Osteocyte (in vitro differentiated cells): ENCODE data around the gene UHMK1. TPM values are rescaled to one million over a fixed set of nuclear protein-coding genes. Genes with fewer than 3 reads are reported as not detected.

Experiments used
- DNase-seq: peaks from one replicate; pipeline ENCODE4 v3.0.0; 2021; ENCODE audit warnings: mixed read lengths; ENCODE audit not compliant: unreplicated experiment; ENCODE audit errors: extremely low spot score
- H3K27ac Mint-ChIP-seq: one replicate; pipeline ENCODE4 v1.8.0; 2021; ENCODE audit warnings: mild to moderate bottlenecking, mixed read lengths; ENCODE audit not compliant: unreplicated experiment
- H3K27me3 Mint-ChIP-seq: one replicate; pipeline ENCODE4 v1.8.0; 2021; ENCODE audit warnings: mixed read lengths; ENCODE audit not compliant: unreplicated experiment
- H3K36me3 Mint-ChIP-seq: one replicate; pipeline ENCODE4 v1.8.0; 2021; ENCODE audit warnings: mixed read lengths; ENCODE audit not compliant: unreplicated experiment
- H3K4me1 Mint-ChIP-seq: one replicate; pipeline ENCODE4 v1.8.0; 2021; ENCODE audit warnings: mixed read lengths; ENCODE audit not compliant: unreplicated experiment
- H3K4me3 Mint-ChIP-seq: one replicate; pipeline ENCODE4 v1.8.0; 2021; ENCODE audit warnings: mild to moderate bottlenecking, moderate library complexity, mixed read lengths; ENCODE audit not compliant: unreplicated experiment
- H3K9me3 Mint-ChIP-seq: one replicate; pipeline ENCODE4 v1.8.0; 2021; ENCODE audit warnings: mixed read lengths; ENCODE audit not compliant: unreplicated experiment
- CTCF ChIP-seq: fragments of 200-600 bp; sonication (generic); IDR thresholded peaks from 2 replicates; pipeline ENCODE4 v1.5.0; 2021; ENCODE audit warnings: antibody characterized with exemption, mild to moderate bottlenecking, moderate library complexity
- total RNA-seq: library from RNA; stranded (reverse); gene quantifications from 2 replicates; pipeline ENCODE4 v1.2.1, GENCODE V29; 2021

Gene UHMK1
- total RNA-seq, 1 donor from 2014 or later: 29.3 TPM

DNA sequence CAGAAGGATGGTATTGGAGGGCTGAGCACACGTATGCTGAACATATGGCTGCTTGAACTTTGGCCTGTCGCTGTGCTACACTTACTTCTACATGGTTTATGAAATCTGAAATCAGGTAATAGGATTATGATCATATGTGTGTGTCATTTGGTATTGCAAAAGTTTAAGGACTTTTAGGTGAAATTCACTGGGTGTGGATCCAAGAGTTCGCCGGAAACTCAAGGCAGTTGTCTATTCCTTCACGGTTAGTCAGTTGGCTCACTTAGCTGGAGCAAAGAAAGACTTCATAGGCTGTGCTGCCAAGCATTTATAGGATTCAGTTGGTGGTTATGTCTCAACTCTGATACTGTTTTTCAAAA, 64.8 kb downstream of the UHMK1 start:
- Mint-ChIP-seq H3K4me1 (peaks cover 44% of the 10 kb centered on the region), H3K36me3 (peaks cover 7% of the 10 kb centered on the region), H3K27ac (peak overlapping the region; percentile 96), H3K9me3 (no peaks in the 10 kb centered on the region), H3K4me3 (peak overlapping the region; percentile 90), H3K27me3 (no peaks in the 10 kb centered on the region)
- no peak for DNase-seq
- TF ChIP-seq CTCF: no peak

DNA sequence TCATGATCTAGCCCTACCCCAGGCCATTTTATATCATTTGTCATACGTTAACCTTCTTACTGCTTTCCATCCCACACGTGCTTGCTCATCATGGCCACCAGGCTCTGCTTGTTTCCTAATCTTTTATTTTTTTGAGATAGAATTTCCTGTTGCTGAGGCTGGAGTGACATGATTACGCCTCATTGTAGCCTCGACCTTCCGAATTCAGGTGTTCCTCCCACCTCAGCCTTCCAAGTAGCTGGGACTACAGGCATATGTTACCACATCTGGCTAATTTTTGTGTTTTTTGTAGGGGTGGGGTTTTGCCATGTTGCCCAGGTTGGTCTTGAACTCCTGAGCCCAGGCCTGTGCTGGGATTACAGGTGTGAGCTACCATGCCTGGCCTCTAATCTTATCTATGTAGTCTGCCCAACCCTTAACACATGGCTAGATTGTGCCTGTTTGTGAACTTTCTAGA, 67.2 kb downstream of the UHMK1 start:
- no peak overlapping the region for H3K27ac Mint-ChIP-seq
- peaks cover 19% of the 10 kb centered on the region for H3K36me3 Mint-ChIP-seq
- DNase-seq: no peak
- no peak for TF ChIP-seq CTCF
- peaks cover 45% of the 10 kb centered on the region for H3K4me1 Mint-ChIP-seq
- H3K4me3 Mint-ChIP-seq: no peak overlapping the region
- no peaks in the 10 kb centered on the region for H3K9me3 Mint-ChIP-seq
- H3K27me3 Mint-ChIP-seq: no peaks in the 10 kb centered on the region

DNA sequence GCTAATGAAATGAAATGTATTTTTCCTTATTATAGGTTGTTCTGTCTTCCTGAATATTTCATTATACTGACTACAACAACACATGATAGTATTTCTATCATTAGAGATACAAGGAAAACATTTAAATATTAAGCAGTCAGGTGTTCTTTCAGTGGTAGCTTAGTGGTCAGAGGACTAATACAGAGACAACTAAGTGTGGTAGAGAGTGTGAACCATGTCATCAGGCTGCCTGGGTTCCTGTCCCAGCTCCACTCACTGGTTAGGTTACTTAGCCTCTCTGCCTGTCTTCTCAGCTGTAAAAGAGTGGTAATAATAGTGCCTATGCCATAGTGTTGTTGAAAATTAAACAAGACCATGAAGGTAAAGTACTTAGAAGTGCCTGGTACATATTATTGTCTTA, 67.8 kb downstream of the UHMK1 start:
- Mint-ChIP-seq H3K9me3 (no peaks in the 10 kb centered on the region), H3K27ac (no peak overlapping the region), H3K36me3 (peaks cover 19% of the 10 kb centered on the region), H3K27me3 (no peaks in the 10 kb centered on the region), H3K4me1 (peaks cover 40% of the 10 kb centered on the region), H3K4me3 (no peak overlapping the region)
- DNase-seq: no peak
- no peak for TF ChIP-seq CTCF

GRCh38 chr1:162566870-162567269, 69.3 kb downstream of the UHMK1 start:
- no peak overlapping the region for H3K4me3 Mint-ChIP-seq
- no peaks in the 10 kb centered on the region for H3K9me3 Mint-ChIP-seq
- peaks cover 19% of the 10 kb centered on the region for H3K36me3 Mint-ChIP-seq
- TF ChIP-seq CTCF: no peak
- peaks cover 33% of the 10 kb centered on the region for H3K4me1 Mint-ChIP-seq
- no peak overlapping the region for H3K27ac Mint-ChIP-seq
- no peaks in the 10 kb centered on the region for H3K27me3 Mint-ChIP-seq
- no peak for DNase-seq

- Mint-ChIP-seq H3K27me3 (no peaks in the 10 kb centered on the region), H3K4me3 (no peak overlapping the region), H3K9me3 (no peaks in the 10 kb centered on the region), H3K36me3 (peaks cover 19% of the 10 kb centered on the region), H3K4me1 (peaks cover 24% of the 10 kb centered on the region), H3K27ac (no peak overlapping the region)
- DNase-seq: no peak
- no peak for TF ChIP-seq CTCF
These were observed 71.2 kb downstream of the UHMK1 start for GRCh38 chr1:162568802-162569201.
